Osteocyte (in vitro differentiated cells): Measurements from ENCODE around the gene KATNAL2. TPM values are rescaled to one million over a fixed set of nuclear protein-coding genes. Genes with fewer than 3 reads are reported as not detected.

ENCODE experiments used
- DNase-seq: peaks from one replicate; pipeline ENCODE4 v3.0.0; 2021; ENCODE audit warnings: mixed read lengths; ENCODE audit not compliant: unreplicated experiment; ENCODE audit errors: extremely low spot score
- H3K27ac Mint-ChIP-seq: one replicate; pipeline ENCODE4 v1.8.0; 2021; ENCODE audit warnings: mild to moderate bottlenecking, mixed read lengths; ENCODE audit not compliant: unreplicated experiment
- H3K27me3 Mint-ChIP-seq: one replicate; pipeline ENCODE4 v1.8.0; 2021; ENCODE audit warnings: mixed read lengths; ENCODE audit not compliant: unreplicated experiment
- H3K36me3 Mint-ChIP-seq: one replicate; pipeline ENCODE4 v1.8.0; 2021; ENCODE audit warnings: mixed read lengths; ENCODE audit not compliant: unreplicated experiment
- H3K4me1 Mint-ChIP-seq: one replicate; pipeline ENCODE4 v1.8.0; 2021; ENCODE audit warnings: mixed read lengths; ENCODE audit not compliant: unreplicated experiment
- H3K4me3 Mint-ChIP-seq: one replicate; pipeline ENCODE4 v1.8.0; 2021; ENCODE audit warnings: mild to moderate bottlenecking, moderate library complexity, mixed read lengths; ENCODE audit not compliant: unreplicated experiment
- H3K9me3 Mint-ChIP-seq: one replicate; pipeline ENCODE4 v1.8.0; 2021; ENCODE audit warnings: mixed read lengths; ENCODE audit not compliant: unreplicated experiment
- CTCF ChIP-seq: fragments of 200-600 bp; sonication (generic); IDR thresholded peaks from 2 replicates; pipeline ENCODE4 v1.5.0; 2021; ENCODE audit warnings: antibody characterized with exemption, mild to moderate bottlenecking, moderate library complexity
- total RNA-seq: library from RNA; stranded (reverse); gene quantifications from 2 replicates; pipeline ENCODE4 v1.2.1, GENCODE V29; 2021

Gene KATNAL2
- total RNA-seq, 1 donor from 2014 or later, result 7.9 TPM

GRCh38 chr18:47062471-47062870, 145.1 kb downstream of the KATNAL2 start:
- H3K9me3 Mint-ChIP-seq, result no peaks in the 10 kb centered on the region
- no peak overlapping the region for H3K27ac Mint-ChIP-seq
- H3K36me3 Mint-ChIP-seq, result peaks cover 3% of the 10 kb centered on the region
- no peaks in the 10 kb centered on the region for H3K4me1 Mint-ChIP-seq
- H3K4me3 Mint-ChIP-seq, result no peak overlapping the region
- no peak for TF ChIP-seq CTCF
- no peaks in the 10 kb centered on the region for H3K27me3 Mint-ChIP-seq
- no peak for DNase-seq

GRCh38 chr18:47063096-47063495, 145.7 kb downstream of the KATNAL2 start:
- peaks cover 3% of the 10 kb centered on the region for H3K36me3 Mint-ChIP-seq
- no peaks in the 10 kb centered on the region for H3K9me3 Mint-ChIP-seq
- H3K27ac Mint-ChIP-seq, result no peak overlapping the region
- DNase-seq, result no peak
- no peaks in the 10 kb centered on the region for H3K27me3 Mint-ChIP-seq
- no peak overlapping the region for H3K4me3 Mint-ChIP-seq
- H3K4me1 Mint-ChIP-seq, result no peaks in the 10 kb centered on the region
- TF ChIP-seq CTCF, result no peak

- no peak for DNase-seq
- H3K9me3 Mint-ChIP-seq, result no peaks in the 10 kb centered on the region
- no peaks in the 10 kb centered on the region for H3K27me3 Mint-ChIP-seq
- no peak overlapping the region for H3K4me3 Mint-ChIP-seq
- TF ChIP-seq CTCF, result no peak
- H3K36me3 Mint-ChIP-seq, result peaks cover 5% of the 10 kb centered on the region
- H3K4me1 Mint-ChIP-seq, result no peaks in the 10 kb centered on the region
- H3K27ac Mint-ChIP-seq, result no peak overlapping the region
Measured at GRCh38 chr18:47067648-47068047, 150.2 kb downstream of the KATNAL2 start.

- TF ChIP-seq CTCF, result no peak
- Mint-ChIP-seq H3K27ac (peak overlapping the region; percentile 15), H3K4me1 (peaks cover 10% of the 10 kb centered on the region), H3K27me3 (no peaks in the 10 kb centered on the region), H3K9me3 (no peaks in the 10 kb centered on the region), H3K4me3 (no peak overlapping the region), H3K36me3 (peaks cover 2% of the 10 kb centered on the region)
- DNase-seq, result no peak
Measured at GRCh38 chr18:47075098-47075883, 157.9 kb downstream of the KATNAL2 start.

GRCh38 chr18:47077111-47077510, 159.7 kb downstream of the KATNAL2 start:
- H3K4me3 Mint-ChIP-seq, result no peak overlapping the region
- H3K9me3 Mint-ChIP-seq, result no peaks in the 10 kb centered on the region
- no peak for TF ChIP-seq CTCF
- H3K27me3 Mint-ChIP-seq, result no peaks in the 10 kb centered on the region
- H3K27ac Mint-ChIP-seq, result no peak overlapping the region
- H3K4me1 Mint-ChIP-seq, result peaks cover 10% of the 10 kb centered on the region
- H3K36me3 Mint-ChIP-seq, result peaks cover 2% of the 10 kb centered on the region
- no peak for DNase-seq
